Smooth muscle cell (in vitro differentiated cells): ENCODE measurements around the gene SPRING1. TPM values are rescaled to one million over a fixed set of nuclear protein-coding genes. Genes with fewer than 3 reads are reported as not detected.

Source experiments
- DNase-seq: peaks from one replicate; lab custom pipeline; 2025; ENCODE audit not compliant: unreplicated experiment; lab: John Stamatoyannopoulos, UW
- H2AFZ ChIP-seq: fragments of 200-600 bp; sonication (generic); 2 replicates; pipeline ENCODE4 v1.6.0; 2016; ENCODE audit warnings: antibody characterized with exemption, low read depth, mild to moderate bottlenecking
- H3F3A ChIP-seq: fragments of 200-600 bp; sonication (generic); 2 replicates; pipeline ENCODE4 v1.6.0; 2017; ENCODE audit warnings: antibody characterized with exemption, low read depth
- H3K27ac ChIP-seq: fragments of 200-600 bp; sonication (generic); 2 replicates; pipeline ENCODE4 v1.5.1; 2016; ENCODE audit warnings: low read depth, mild to moderate bottlenecking
- H3K27me3 ChIP-seq: fragments of 200-600 bp; sonication (generic); 2 replicates; pipeline ENCODE4 v1.6.1; 2016; ENCODE audit warnings: low read depth, mild to moderate bottlenecking
- H3K36me3 ChIP-seq: fragments of 200-600 bp; sonication (generic); 2 replicates; pipeline ENCODE4 v1.5.1; 2016; ENCODE audit warnings: low read depth
- H3K4me1 ChIP-seq: fragments of 200-600 bp; sonication (generic); 2 replicates; pipeline ENCODE4 v1.5.1; 2016; ENCODE audit warnings: low read depth
- H3K4me2 ChIP-seq: fragments of 200-600 bp; sonication (generic); 2 replicates; pipeline ENCODE4 v1.6.0; 2016; ENCODE audit warnings: mild to moderate bottlenecking
- H3K4me3 ChIP-seq: fragments of 200-600 bp; sonication (generic); 2 replicates; pipeline ENCODE4 v1.5.1; 2016; ENCODE audit warnings: mild to moderate bottlenecking
- H3K79me2 ChIP-seq: fragments of 200-600 bp; sonication (generic); 2 replicates; pipeline ENCODE4 v1.6.0; 2016; ENCODE audit warnings: low read depth, mild to moderate bottlenecking
- H3K9ac ChIP-seq: fragments of 200-600 bp; sonication (generic); 2 replicates; pipeline ENCODE4 v1.6.0; 2016; ENCODE audit warnings: low read depth
- H3K9me3 ChIP-seq: fragments of 200-600 bp; sonication (generic); replicated peaks from 2 replicates; pipeline ENCODE4 v1.5.1; 2016; ENCODE audit warnings: low read depth
- H4K20me1 ChIP-seq: fragments of 200-600 bp; sonication (generic); 2 replicates; pipeline ENCODE4 v1.6.0; 2016; ENCODE audit warnings: low read depth
- WGBS: methylation state at CpG from one replicate; pipeline ENCODE4 v1.1.7; 2016; ENCODE audit warnings: low lambda C conversion rate; 5-methylcytosine and 5-hydroxymethylcytosine counted together
- polyA plus RNA-seq: library from polyadenylated mRNA; unstranded; fragments of >200 nt; fragmentation: Nextera tagmentation; extraction: Ambion mirVana; gene quantifications from 2 replicates; pipeline ENCODE4 v1.2.1, GENCODE V29; 2016
- total RNA-seq: library from RNA; depleted of rRNA; stranded (reverse); fragments of >200 nt; gene quantifications from 2 replicates; pipeline ENCODE4 v1.2.3, GENCODE V29; 2014
- TF ChIP-seq, protein P1 (sequence below): fragments of 200-600 bp; sonication (generic); IDR thresholded peaks from 2 replicates; pipeline ENCODE4 v1.5.1; 2017; ENCODE audit warnings: borderline replicate concordance, mild to moderate bottlenecking, antibody characterized with exemption; ENCODE audit not compliant: insufficient read depth, poor library complexity, severe bottlenecking

Gene SPRING1
- total and polyA plus RNA-seq, 2 experiments from 2014 or later, result 19.0 to 25.8 TPM

DNA sequence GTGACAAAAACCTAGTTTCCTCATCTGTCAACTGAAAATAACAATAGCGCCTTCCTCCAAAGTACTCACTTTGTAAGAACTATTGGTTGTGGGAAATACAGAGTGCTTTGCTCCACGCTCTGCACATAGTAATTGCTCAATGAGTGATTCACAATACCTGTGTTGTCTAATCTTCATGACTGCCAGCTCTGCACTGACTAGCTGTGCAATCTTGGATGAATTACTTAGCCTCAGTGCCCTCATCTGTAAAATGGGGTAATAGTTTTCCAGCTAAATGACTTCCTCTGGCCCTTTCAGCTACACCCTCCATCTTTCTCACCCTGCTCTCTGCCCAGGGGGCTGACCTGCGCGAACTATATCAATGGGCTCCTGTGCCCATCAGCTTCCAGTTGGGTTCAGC is 43.1 kb upstream of the SPRING1 start:
- H3K4me2 ChIP-seq, result no peak overlapping the region
- no peaks in the 10 kb centered on the region for H3K79me2 ChIP-seq
- no peak overlapping the region for H2AFZ ChIP-seq
- no peak for DNase-seq
- H3K9ac ChIP-seq, result no peak overlapping the region
- WGBS, result 73% methylated on average over 4 of the region's 4 CpGs
- H4K20me1 ChIP-seq, result no peaks in the 10 kb centered on the region
- no peak overlapping the region for H3K27ac ChIP-seq
- H3K4me3 ChIP-seq, result no peak overlapping the region
- no peaks in the 10 kb centered on the region for H3K4me1 ChIP-seq
- no peaks in the 10 kb centered on the region for H3F3A ChIP-seq
- TF ChIP-seq, protein P1, sequence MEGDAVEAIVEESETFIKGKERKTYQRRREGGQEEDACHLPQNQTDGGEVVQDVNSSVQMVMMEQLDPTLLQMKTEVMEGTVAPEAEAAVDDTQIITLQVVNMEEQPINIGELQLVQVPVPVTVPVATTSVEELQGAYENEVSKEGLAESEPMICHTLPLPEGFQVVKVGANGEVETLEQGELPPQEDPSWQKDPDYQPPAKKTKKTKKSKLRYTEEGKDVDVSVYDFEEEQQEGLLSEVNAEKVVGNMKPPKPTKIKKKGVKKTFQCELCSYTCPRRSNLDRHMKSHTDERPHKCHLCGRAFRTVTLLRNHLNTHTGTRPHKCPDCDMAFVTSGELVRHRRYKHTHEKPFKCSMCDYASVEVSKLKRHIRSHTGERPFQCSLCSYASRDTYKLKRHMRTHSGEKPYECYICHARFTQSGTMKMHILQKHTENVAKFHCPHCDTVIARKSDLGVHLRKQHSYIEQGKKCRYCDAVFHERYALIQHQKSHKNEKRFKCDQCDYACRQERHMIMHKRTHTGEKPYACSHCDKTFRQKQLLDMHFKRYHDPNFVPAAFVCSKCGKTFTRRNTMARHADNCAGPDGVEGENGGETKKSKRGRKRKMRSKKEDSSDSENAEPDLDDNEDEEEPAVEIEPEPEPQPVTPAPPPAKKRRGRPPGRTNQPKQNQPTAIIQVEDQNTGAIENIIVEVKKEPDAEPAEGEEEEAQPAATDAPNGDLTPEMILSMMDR, result no peak
- no peaks in the 10 kb centered on the region for H3K9me3 ChIP-seq
- H3K36me3 ChIP-seq, result no peaks in the 10 kb centered on the region
- no peaks in the 10 kb centered on the region for H3K27me3 ChIP-seq

DNA sequence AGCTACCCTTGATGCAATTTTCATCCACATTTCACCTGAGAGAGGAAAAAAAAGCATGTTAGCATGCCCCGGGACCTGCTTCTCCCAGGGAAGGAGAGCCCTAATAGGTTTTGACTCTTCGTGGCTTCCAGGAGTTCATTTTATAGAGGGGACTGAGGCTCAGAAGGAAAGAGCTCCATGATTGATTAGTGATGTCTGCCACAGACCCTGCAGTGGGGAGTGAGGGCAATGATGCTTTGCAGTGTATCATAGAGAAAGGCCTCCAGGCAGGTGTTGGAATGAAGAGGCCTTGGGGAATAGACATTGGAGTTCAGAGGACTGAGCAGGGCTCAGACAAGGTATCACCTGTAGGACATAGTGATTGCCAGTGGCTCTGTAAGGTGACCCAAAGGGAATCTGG is 41.7 kb upstream of the SPRING1 start:
- TF ChIP-seq, protein P1, result no peak
- WGBS, result 97% methylated on average over 2 of the region's 2 CpGs
- no peak for DNase-seq

DNA sequence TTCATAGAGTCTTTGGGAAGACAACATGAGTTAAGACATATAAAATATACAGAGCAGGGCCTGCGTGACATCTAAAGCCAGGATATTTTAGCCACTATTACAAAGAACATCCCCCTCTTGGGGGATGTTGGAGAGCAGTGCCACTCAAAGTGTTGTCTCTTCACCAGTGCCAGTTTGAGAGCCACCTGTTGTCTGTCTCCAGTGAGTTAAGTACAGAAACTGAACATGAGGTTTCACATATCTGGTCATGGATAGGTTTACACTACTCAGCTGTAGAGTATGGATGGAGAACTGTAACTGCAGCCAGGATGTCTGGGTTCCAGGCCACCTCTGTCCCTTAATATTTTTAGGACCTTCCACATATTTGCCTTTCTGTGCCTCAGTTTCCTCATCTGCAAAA is 39.4 kb upstream of the SPRING1 start:
- no peak overlapping the region for H3K4me3 ChIP-seq
- no peaks in the 10 kb centered on the region for H3K79me2 ChIP-seq
- H3K27ac ChIP-seq, result no peak overlapping the region
- no peak for DNase-seq
- H3K4me2 ChIP-seq, result no peak overlapping the region
- no peak overlapping the region for H3K9ac ChIP-seq
- 96% methylated on average over 1 of the region's 1 CpG for WGBS
- no peak overlapping the region for H2AFZ ChIP-seq
- H3K4me1 ChIP-seq, result no peaks in the 10 kb centered on the region
- no peaks in the 10 kb centered on the region for H3K27me3 ChIP-seq
- H3K9me3 ChIP-seq, result no peaks in the 10 kb centered on the region
- H4K20me1 ChIP-seq, result no peaks in the 10 kb centered on the region
- TF ChIP-seq, protein P1, result no peak
- no peaks in the 10 kb centered on the region for H3K36me3 ChIP-seq
- H3F3A ChIP-seq, result no peaks in the 10 kb centered on the region

More for the DNA sequence above, 41.7 kb upstream of the SPRING1 start:
- no peaks in the 10 kb centered on the region for H4K20me1 ChIP-seq
- H3K79me2 ChIP-seq, result no peaks in the 10 kb centered on the region
- H3K36me3 ChIP-seq, result no peaks in the 10 kb centered on the region
- H2AFZ ChIP-seq, result no peak overlapping the region
- H3K27ac ChIP-seq, result no peak overlapping the region
- no peaks in the 10 kb centered on the region for H3K4me1 ChIP-seq
- H3F3A ChIP-seq, result no peaks in the 10 kb centered on the region
- no peaks in the 10 kb centered on the region for H3K27me3 ChIP-seq
- H3K4me2 ChIP-seq, result no peak overlapping the region
- no peak overlapping the region for H3K9ac ChIP-seq
- H3K9me3 ChIP-seq, result no peaks in the 10 kb centered on the region
- H3K4me3 ChIP-seq, result no peak overlapping the region

DNA sequence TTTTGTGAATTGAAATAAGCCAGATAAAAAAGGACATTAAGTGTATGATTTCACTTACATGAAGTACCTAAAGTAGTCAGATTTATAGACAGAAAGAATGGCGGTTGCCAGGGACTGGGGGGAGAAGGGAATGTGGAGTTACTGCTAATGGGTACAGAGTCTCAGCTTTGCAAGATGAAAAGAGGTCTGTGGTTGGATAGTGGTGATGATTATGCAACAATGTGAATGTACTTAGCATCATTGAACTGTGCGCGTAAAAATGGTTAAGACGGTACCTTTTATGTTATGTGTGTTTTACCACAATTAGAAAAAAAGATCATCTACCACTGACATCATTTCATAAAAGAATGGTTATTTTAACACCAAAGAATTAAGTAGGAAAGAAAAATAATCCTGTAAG is 36.2 kb upstream of the SPRING1 start:
- no peaks in the 10 kb centered on the region for H3F3A ChIP-seq
- TF ChIP-seq, protein P1, result no peak
- no peaks in the 10 kb centered on the region for H4K20me1 ChIP-seq
- no peaks in the 10 kb centered on the region for H3K27me3 ChIP-seq
- no peaks in the 10 kb centered on the region for H3K4me1 ChIP-seq
- no peaks in the 10 kb centered on the region for H3K36me3 ChIP-seq
- DNase-seq, result no peak
- H3K4me2 ChIP-seq, result no peak overlapping the region
- H3K9ac ChIP-seq, result no peak overlapping the region
- no peak overlapping the region for H2AFZ ChIP-seq
- H3K79me2 ChIP-seq, result no peaks in the 10 kb centered on the region
- no peaks in the 10 kb centered on the region for H3K9me3 ChIP-seq
- no peak overlapping the region for H3K4me3 ChIP-seq
- no peak overlapping the region for H3K27ac ChIP-seq
- WGBS, result 72% methylated on average over 4 of the region's 4 CpGs
